HepG2 (cell line): ENCODE results near the gene FETUB. TPM values are rescaled to one million over a fixed set of nuclear protein-coding genes. Genes with fewer than 3 reads are reported as not detected.

ENCODE experiments used
- BORCS8-MEF2B ChIP-seq: sonication (generic); formaldehyde crosslinking; IDR thresholded peaks from 2 replicates; pipeline ENCODE4 v1.8.0; 2022; ENCODE audit warnings: mild to moderate bottlenecking, missing genetic modification reagents
- JDP2 ChIP-seq: sonication (generic); formaldehyde crosslinking; IDR thresholded peaks from 2 replicates; pipeline ENCODE4 v1.8.1; 2022; ENCODE audit warnings: missing genetic modification reagents, borderline replicate concordance
- KLF12 ChIP-seq: sonication (generic); formaldehyde crosslinking; IDR thresholded peaks from 2 replicates; pipeline ENCODE4 v1.4.0; 2020; ENCODE audit warnings: missing genetic modification reagents, borderline replicate concordance
- NR2F2 ChIP-seq: IDR thresholded peaks from 2 replicates; pipeline ENCODE4 v1.6.1; 2012; ENCODE audit warnings: low read depth, inconsistent platforms, borderline replicate concordance
- RBAK ChIP-seq: sonication (generic); formaldehyde crosslinking; IDR thresholded peaks from 2 replicates; pipeline ENCODE4 v1.5.1; 2020; ENCODE audit warnings: mild to moderate bottlenecking, missing genetic modification reagents
- RFX5 ChIP-seq: IDR thresholded peaks from 2 replicates; pipeline ENCODE4 v1.6.1; 2011; ENCODE audit warnings: low read depth, low read length, improper control_type of control experiment
- SAFB2 ChIP-seq: sonication (generic); formaldehyde crosslinking; IDR thresholded peaks from 2 replicates; pipeline ENCODE4 v1.5.1; 2020; ENCODE audit warnings: missing genetic modification reagents, low read depth, mild to moderate bottlenecking, borderline replicate concordance
- SMYD3 ChIP-seq: sonication (generic); formaldehyde crosslinking; IDR thresholded peaks from 2 replicates; pipeline ENCODE4 v1.8.1; 2023; ENCODE audit warnings: mild to moderate bottlenecking, missing genetic modification reagents
- SRSF4 ChIP-seq: fragments of 200-400 bp; formaldehyde crosslinking; IDR thresholded peaks from one replicate; pipeline ENCODE4 v1.6.1; 2018; ENCODE audit warnings: mild to moderate bottlenecking, low read depth, low read length, moderate library complexity; ENCODE audit not compliant: poor library complexity, severe bottlenecking
- SRSF9 ChIP-seq: fragments of 200-400 bp; formaldehyde crosslinking; IDR thresholded peaks from 2 replicates; pipeline ENCODE4 v1.6.1; 2018; ENCODE audit warnings: borderline replicate concordance, mild to moderate bottlenecking, low read depth, low read length; ENCODE audit not compliant: insufficient read depth, poor library complexity, severe bottlenecking
- SSRP1 ChIP-seq: IDR thresholded peaks from 2 replicates; pipeline ENCODE4 v1.6.1; 2016; ENCODE audit warnings: control low read depth
- TBX3 ChIP-seq: fragments of 450-650 bp; IDR thresholded peaks from 2 replicates; pipeline ENCODE4 v1.6.1; 2017; ENCODE audit warnings: antibody characterized with exemption, mild to moderate bottlenecking, inconsistent platforms, borderline replicate concordance
- TRAFD1 ChIP-seq: sonication (generic); formaldehyde crosslinking; IDR thresholded peaks from 2 replicates; pipeline ENCODE4 v1.5.1; 2020; ENCODE audit warnings: missing genetic modification reagents, mild to moderate bottlenecking, borderline replicate concordance
- TRIM22 ChIP-seq: fragments of 450-650 bp; IDR thresholded peaks from 2 replicates; pipeline ENCODE4 v1.6.1; 2017
- ZBTB3 ChIP-seq: sonication (generic); formaldehyde crosslinking; IDR thresholded peaks from 2 replicates; pipeline ENCODE4 v1.4.0; 2020; ENCODE audit warnings: low read depth, mild to moderate bottlenecking, moderate library complexity, missing genetic modification reagents, borderline replicate concordance
- ZFP1 ChIP-seq: IDR thresholded peaks from 2 replicates; pipeline ENCODE4 v1.6.1; 2016
- ZNF138 ChIP-seq: sonication (generic); formaldehyde crosslinking; IDR thresholded peaks from 2 replicates; pipeline ENCODE4 v1.5.0; 2020; ENCODE audit warnings: mild to moderate bottlenecking, low read depth, missing genetic modification reagents
- ZNF251 ChIP-seq: sonication (generic); formaldehyde crosslinking; IDR thresholded peaks from 2 replicates; pipeline ENCODE4 v1.9.0; 2021; ENCODE audit warnings: mild to moderate bottlenecking, missing genetic modification reagents
- ZNF367 ChIP-seq: sonication (generic); formaldehyde crosslinking; IDR thresholded peaks from 2 replicates; pipeline ENCODE4 v1.4.0; 2020; ENCODE audit warnings: missing genetic modification reagents, borderline replicate concordance
- ZNF577 ChIP-seq: sonication (generic); formaldehyde crosslinking; IDR thresholded peaks from 2 replicates; pipeline ENCODE4 v1.4.0; 2020; ENCODE audit warnings: mild to moderate bottlenecking, low read depth, missing genetic modification reagents, borderline replicate concordance
- ZNF619 ChIP-seq: sonication (generic); formaldehyde crosslinking; IDR thresholded peaks from 2 replicates; pipeline ENCODE4 v1.4.0; 2020; ENCODE audit warnings: mild to moderate bottlenecking, missing genetic modification reagents
- ZNF644 ChIP-seq: IDR thresholded peaks from 2 replicates; pipeline ENCODE4 v1.6.1; 2016; ENCODE audit warnings: low read depth
- ZNF660 ChIP-seq: sonication (generic); formaldehyde crosslinking; IDR thresholded peaks from 2 replicates; pipeline ENCODE4 v1.5.1; 2020; ENCODE audit warnings: mild to moderate bottlenecking, low read depth, missing genetic modification reagents, borderline replicate concordance
- ZNF816 ChIP-seq: sonication (generic); formaldehyde crosslinking; IDR thresholded peaks from 2 replicates; pipeline ENCODE4 v1.8.0; 2022; ENCODE audit warnings: missing genetic modification reagents, mild to moderate bottlenecking, borderline replicate concordance
- ZSCAN25 ChIP-seq: sonication (generic); formaldehyde crosslinking; IDR thresholded peaks from 2 replicates; pipeline ENCODE4 v1.8.0; 2022; ENCODE audit warnings: mild to moderate bottlenecking, missing genetic modification reagents
- ZZZ3 ChIP-seq: sonication (generic); formaldehyde crosslinking; IDR thresholded peaks from 2 replicates; pipeline ENCODE4 v1.4.0; 2020; ENCODE audit warnings: missing genetic modification reagents, mild to moderate bottlenecking, borderline replicate concordance
- polyA plus RNA-seq, 8 experiments: library from polyadenylated mRNA; depleted of rRNA in 3 of 8; stranded (reverse) in 7 of 8; unstranded in 1 of 8; fragments of >200 nt; fragmentation: Illumina TruSeq in 4 of 8; extraction: Trizol in 4 of 8; gene quantifications; 2 replicates each; pipeline versions ENCODE4 v1.2.1 to v1.2.3, GENCODE V29; 2011 to 2016; ENCODE audit warnings: low read depth in 4 of 8, missing spikeins in 1 of 8, mixed read lengths in 1 of 8; ENCODE audit not compliant: insufficient read depth in 1 of 8
- total RNA-seq, 5 experiments: library from RNA; depleted of rRNA; stranded (reverse); fragments of >200 nt; fragmentation: Illumina TruSeq; extraction: Trizol; gene quantifications; 2 replicates each; pipeline ENCODE4 v1.2.3, GENCODE V29; 2016; ENCODE audit warnings: low read depth in 1 of 5

Gene FETUB
- total and polyA plus RNA-seq, 2 of the 13 experiments (the other 11 are each of a cell fraction or from before 2014, with no cell fraction given): 2.1 to 4.4 TPM

- no peak for TF ChIP-seq ZNF367
- TF ChIP-seq ZFP1: no peak
- TF ChIP-seq TRAFD1: no peak
- peak; percentile 88; the same call in 1 of the 2 replicates for TF ChIP-seq SAFB2 (CRISPR knock-in tag)
- no peak for TF ChIP-seq ZNF138 (CRISPR knock-in tag)
- TF ChIP-seq ZNF660 (CRISPR knock-in tag): no peak
- TF ChIP-seq TRIM22: no peak
- no peak for TF ChIP-seq TBX3
- peak; percentile 59; the same call in 1 of the 2 replicates for TF ChIP-seq BORCS8-MEF2B (CRISPR knock-in tag)
- TF ChIP-seq RBAK (CRISPR knock-in tag): no peak
- no peak for TF ChIP-seq KLF12 (CRISPR knock-in tag)
- no peak for TF ChIP-seq JDP2
- TF ChIP-seq SMYD3 (CRISPR knock-in tag): no peak; the same call in 1 of the 2 replicates
- peak; percentile 51 for TF ChIP-seq SRSF4
- TF ChIP-seq RFX5: no peak
- TF ChIP-seq SRSF9: peak; percentile 50
- peak; percentile 23; the same call in 1 of the 2 replicates for TF ChIP-seq ZZZ3 (CRISPR knock-in tag)
- no peak for TF ChIP-seq NR2F2
- no peak for TF ChIP-seq ZNF577 (CRISPR knock-in tag)
- no peak for TF ChIP-seq ZNF251 (CRISPR knock-in tag)
- TF ChIP-seq ZNF816 (CRISPR knock-in tag): no peak; the same call in 1 of the 2 replicates
- no peak for TF ChIP-seq ZNF619 (CRISPR knock-in tag)
- peak; percentile 65; the same call in 1 of the 2 replicates for TF ChIP-seq ZBTB3 (CRISPR knock-in tag)
- no peak for TF ChIP-seq SSRP1 (CRISPR knock-in tag)
- no peak for TF ChIP-seq ZNF644
- no peak for TF ChIP-seq ZSCAN25 (CRISPR knock-in tag)
Measured at GRCh38 chr3:186614597-186615483, 25.4 kb upstream of the FETUB start (continued).
